Keratinocyte (primary cell): ENCODE measurements around the gene NOP9. TPM values are rescaled to one million over a fixed set of nuclear protein-coding genes. Genes with fewer than 3 reads are reported as not detected.
A peak's percentile ranks its signal among the peaks of the same experiment; 100 is the strongest.
"Not testable (repeated sequence)": the region's sequence is repeated elsewhere in the genome, so short reads cannot be mapped to it uniquely, and the experiment has no call there.

Experiments
- DNase-seq: peaks from one replicate; pipeline ENCODE4 v3.0.0-alpha.2; 2011; ENCODE audit warnings: low read depth, missing footprints, low spot score
- FAIRE-seq: peaks from 2 replicates; lab custom pipeline; 2011; peaks lifted over from hg19 to GRCh38; lab: Jason Lieb, UNC
- H2AFZ ChIP-seq: 2 replicates; pipeline ENCODE4 v1.6.0; 2012; ENCODE audit warnings: low read length, control low read depth, inconsistent platforms; ENCODE audit not compliant: control insufficient read depth
- H3K27ac ChIP-seq: 2 replicates; pipeline ENCODE4 v1.5.1; 2011; ENCODE audit warnings: low read length; ENCODE audit not compliant: control insufficient read depth, insufficient read depth
- H3K27me3 ChIP-seq: 3 replicates; pipeline ENCODE4 v1.6.0; 2011; ENCODE audit warnings: low read length; ENCODE audit not compliant: control insufficient read depth, insufficient read depth; ENCODE audit errors: extremely low read depth
- H3K36me3 ChIP-seq, 2 experiments: 2 replicates in 1 of 2; 3 replicates in 1 of 2; pipeline ENCODE4 v1.5.1; 2011; ENCODE audit warnings: low read length in 2 of 2, mild to moderate bottlenecking in 1 of 2; ENCODE audit not compliant: control insufficient read depth in 2 of 2, insufficient read depth in 2 of 2; ENCODE audit errors: extremely low read depth in 1 of 2
- H3K4me1 ChIP-seq: 3 replicates; pipeline ENCODE4 v1.5.1; 2011; ENCODE audit warnings: low read length; ENCODE audit not compliant: control insufficient read depth, insufficient read depth; ENCODE audit errors: extremely low read depth
- H3K4me2 ChIP-seq: 3 replicates; pipeline ENCODE4 v1.6.0; 2011; ENCODE audit warnings: low read depth, low read length; ENCODE audit not compliant: control insufficient read depth, insufficient read depth; ENCODE audit errors: extremely low read depth
- H3K4me3 ChIP-seq, 3 experiments: fragments of 200-600 bp in 1 of 3; sonication (generic) in 1 of 3; 2 replicates in 2 of 3; 3 replicates in 1 of 3; pipeline ENCODE4 v1.5.1; 2011 to 2016; ENCODE audit warnings: low read length in 3 of 3, mild to moderate bottlenecking in 3 of 3, control low read depth in 2 of 3, inconsistent platforms in 1 of 3, low read depth in 1 of 3, mixed read lengths in 1 of 3, mixed run types in 1 of 3, moderate library complexity in 1 of 3; ENCODE audit not compliant: control insufficient read depth in 2 of 3, insufficient read depth in 2 of 3; ENCODE audit errors: extremely low read depth in 1 of 3
- H3K79me2 ChIP-seq: 2 replicates; pipeline ENCODE4 v1.6.0; 2012; ENCODE audit warnings: low read length; ENCODE audit not compliant: control insufficient read depth, insufficient read depth
- H3K9ac ChIP-seq: 3 replicates; pipeline ENCODE4 v1.6.0; 2011; ENCODE audit warnings: low read length; ENCODE audit not compliant: control insufficient read depth, insufficient read depth; ENCODE audit errors: extremely low read depth
- H3K9me1 ChIP-seq: 3 replicates; pipeline ENCODE4 v1.6.0; 2011; ENCODE audit warnings: low read length; ENCODE audit not compliant: control insufficient read depth, insufficient read depth; ENCODE audit errors: extremely low read depth
- H3K9me3 ChIP-seq: 2 replicates; pipeline ENCODE4 v1.5.1; 2012; ENCODE audit warnings: low read depth, low read length; ENCODE audit not compliant: control insufficient read depth
- H4K20me1 ChIP-seq: 3 replicates; pipeline ENCODE4 v1.6.0; 2011; ENCODE audit warnings: low read length; ENCODE audit not compliant: control insufficient read depth, insufficient read depth; ENCODE audit errors: extremely low read depth
- CTCF ChIP-seq, 3 experiments: IDR thresholded peaks in 1 of 3; conservative IDR thresholded peaks in 1 of 3; optimal IDR thresholded peaks in 1 of 3; 2 replicates in 2 of 3; 3 replicates in 1 of 3; pipeline versions ENCODE3 to v1.5.1; 2011; ENCODE audit warnings: low read length in 3 of 3, mild to moderate bottlenecking in 3 of 3, moderate library complexity in 2 of 3, control low read depth in 1 of 3, inconsistent platforms in 1 of 3; ENCODE audit not compliant: insufficient read depth in 2 of 3; ENCODE audit errors: extremely low read depth in 1 of 3
- EZH2 ChIP-seq: IDR thresholded peaks from one replicate; pipeline ENCODE4 v1.6.1; 2012; ENCODE audit warnings: inconsistent platforms, mild to moderate bottlenecking, low read length, moderate library complexity
- dilution Hi-C: fragments of 300-500 bp; cut with MboI; formaldehyde crosslinking; loops from one replicate; pipeline ENCODE4 v1.7.0; 2020; ENCODE audit warnings: low sequenced_read_pairs; ENCODE audit not compliant: extremely low pct_ligation_motif_present
- polyA plus RNA-seq, 5 experiments: library from polyadenylated mRNA; depleted of rRNA in 3 of 5; stranded (reverse) in 3 of 5; stranded (forward) in 1 of 5; unstranded in 1 of 5; fragments of >200 nt; gene quantifications; 1 replicate in 1 of 5; 2 replicates in 3 of 5; 3 replicates in 1 of 5; pipeline versions ENCODE4 v1.2.1 to v1.2.3, GENCODE V29; 2011 to 2012; ENCODE audit warnings: missing spikeins in 2 of 5, low read depth in 1 of 5, low replicate concordance in 1 of 5

The NOP9 gene
- polyA plus RNA-seq, 1 donor (not counting 4 experiments of a cell fraction or from before 2014, with no cell fraction given), result 19.9 TPM

DNA sequence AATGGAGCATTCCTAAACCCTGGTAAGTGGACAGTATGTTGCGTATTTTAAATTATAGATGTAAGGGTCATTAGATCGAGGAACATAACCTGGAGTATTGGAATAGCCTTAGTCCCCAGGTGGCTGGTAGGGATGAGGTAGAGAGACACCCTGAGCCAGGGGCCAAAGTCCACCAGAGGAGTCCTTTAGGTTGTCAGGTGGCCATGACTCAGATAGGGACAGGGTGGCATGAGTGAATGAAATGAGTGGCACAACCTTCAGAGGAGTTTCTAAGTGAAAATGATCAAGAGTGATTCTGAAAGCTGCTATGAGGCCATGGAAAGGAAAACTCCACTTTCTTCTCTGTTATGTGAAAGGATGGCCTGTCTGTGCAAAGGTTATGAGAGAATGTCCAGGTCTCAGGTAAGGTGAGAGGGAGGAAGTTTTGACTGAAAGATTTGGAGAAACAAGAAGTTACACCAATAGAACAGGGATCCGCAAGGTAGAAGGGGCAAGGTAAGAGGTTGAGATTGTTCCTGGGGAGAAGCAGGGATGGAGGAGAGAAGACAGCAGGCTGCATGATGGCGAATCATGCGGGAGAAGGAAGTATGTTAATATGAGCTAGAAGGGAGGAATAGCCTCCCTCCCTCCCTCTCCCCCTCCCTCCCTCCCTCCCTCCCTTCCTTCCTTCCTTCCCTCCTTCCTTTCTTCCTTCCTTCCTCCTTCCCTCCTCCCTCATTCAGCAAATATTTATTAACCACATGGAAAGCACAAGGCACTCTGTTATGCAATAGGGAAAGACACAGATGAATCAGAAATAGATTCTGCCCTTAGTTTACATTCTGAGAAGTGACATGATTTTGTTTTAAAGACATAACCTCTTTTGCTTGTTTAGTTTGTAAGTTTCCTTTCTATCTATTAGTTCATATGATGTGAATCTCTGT, 54.2 kb downstream of the NOP9 start:
- H4K20me1 ChIP-seq, result no peaks in the 10 kb centered on the region
- H3K4me3 ChIP-seq, result no peak overlapping the region
- H2AFZ ChIP-seq, result no peak overlapping the region
- no peaks in the 10 kb centered on the region for H3K36me3 ChIP-seq
- TF ChIP-seq EZH2, result no peak
- no peak for TF ChIP-seq CTCF (optimal IDR thresholded peaks at IDR 0.05 in 1 of 3, IDR thresholded peaks at IDR 0.05 in 1 of 3, conservative IDR thresholded peaks at IDR 0.05 in 1 of 3; ENCODE audit: extremely low read depth in 1 of 3, insufficient read depth in 2 of 3, low read length in 3 of 3)
- FAIRE-seq (no peak), DNase-seq (no peak)
- H3K27ac ChIP-seq, result no peak overlapping the region
- no peaks in the 10 kb centered on the region for H3K9me3 ChIP-seq
- no peaks in the 10 kb centered on the region for H3K27me3 ChIP-seq
- H3K4me2 ChIP-seq, result peak overlapping the region; percentile 19
- H3K9me1 ChIP-seq, result no peaks in the 10 kb centered on the region
- H3K4me1 ChIP-seq, result no peaks in the 10 kb centered on the region
- no peak overlapping the region for H3K9ac ChIP-seq
- dilution Hi-C loops, result no loop called here
- no peaks in the 10 kb centered on the region for H3K79me2 ChIP-seq

DNA sequence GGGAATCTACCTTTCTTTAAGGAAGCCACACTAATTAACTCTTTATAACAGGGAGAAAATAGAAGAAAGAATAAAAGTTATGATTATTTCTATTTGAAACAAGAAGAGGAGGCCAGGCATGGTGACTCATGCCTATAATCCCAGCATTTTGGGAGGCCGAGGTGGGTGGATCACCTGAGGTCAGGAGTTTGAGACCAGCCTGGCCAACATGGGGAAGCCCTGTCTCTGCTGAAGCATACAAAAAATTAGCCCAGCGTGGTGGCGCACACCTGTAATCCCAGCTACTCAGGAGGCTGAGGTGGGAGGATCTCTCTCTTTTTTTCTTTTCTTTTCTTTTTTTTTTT, 54.8 kb downstream of the NOP9 start:
- dilution Hi-C loops, H3K27ac ChIP-seq, H2AFZ ChIP-seq, H3K36me3 ChIP-seq, H3K27me3 ChIP-seq, H3K9me1 ChIP-seq, H4K20me1 ChIP-seq, H3K4me1 ChIP-seq, FAIRE-seq, H3K9ac ChIP-seq, H3K9me3 ChIP-seq, DNase-seq, H3K4me3 ChIP-seq, H3K79me2 ChIP-seq: not testable (repeated sequence)
- H3K4me2 ChIP-seq, result peak overlapping the region; percentile 19
